Mesendoderm (in vitro differentiated cells): ENCODE results near the gene PCDHA4.
"Not testable (repeated sequence)": the region's sequence is repeated elsewhere in the genome, so short reads cannot be mapped to it uniquely, and the experiment has no call there.

Experiments used
- DNase-seq: peaks from one replicate; pipeline ENCODE4 v3.0.0; 2013
- H2AK5ac ChIP-seq: 2 replicates; pipeline ENCODE4 v1.6.1; 2013; ENCODE audit warnings: low read length, inconsistent platforms
- H2BK120ac ChIP-seq: 2 replicates; pipeline ENCODE4 v1.6.1; 2013; ENCODE audit warnings: low read depth, mild to moderate bottlenecking, low read length, moderate library complexity, mixed read lengths
- H2BK15ac ChIP-seq: replicated peaks from 2 replicates; pipeline ENCODE4 v1.6.1; 2013; ENCODE audit warnings: low read depth, mild to moderate bottlenecking, moderate library complexity
- H2BK5ac ChIP-seq: 2 replicates; pipeline ENCODE4 v1.6.1; 2013; ENCODE audit warnings: low read length, inconsistent platforms
- H3K18ac ChIP-seq: 2 replicates; pipeline ENCODE4 v1.6.1; 2013; ENCODE audit warnings: mild to moderate bottlenecking, low read length, mixed read lengths
- H3K23ac ChIP-seq: one replicate; pipeline ENCODE4 v1.6.1; 2013; ENCODE audit warnings: low read length
- H3K27ac ChIP-seq: 2 replicates; pipeline ENCODE4 v1.5.1; 2013; ENCODE audit warnings: low read depth, mild to moderate bottlenecking, inconsistent platforms, low read length, moderate library complexity
- H3K27me3 ChIP-seq: 2 replicates; pipeline ENCODE4 v1.6.1; 2013; ENCODE audit warnings: low read length, control low read depth, mild to moderate bottlenecking, inconsistent platforms; ENCODE audit not compliant: insufficient read depth, poor library complexity
- H3K36me3 ChIP-seq: 2 replicates; pipeline ENCODE4 v1.6.1; 2013; ENCODE audit warnings: low read length, inconsistent platforms; ENCODE audit not compliant: control insufficient read depth, insufficient read depth
- H3K4ac ChIP-seq: one replicate; pipeline ENCODE4 v1.6.1; 2013; ENCODE audit warnings: low read depth, mild to moderate bottlenecking, low read length, moderate library complexity
- H3K4me1 ChIP-seq: 2 replicates; pipeline ENCODE4 v1.6.1; 2013; ENCODE audit warnings: low read depth, low read length, inconsistent platforms; ENCODE audit not compliant: control insufficient read depth
- H3K4me2 ChIP-seq: 2 replicates; pipeline ENCODE4 v1.6.1; 2013; ENCODE audit warnings: low read length
- H3K4me3 ChIP-seq: 2 replicates; pipeline ENCODE4 v1.5.1; 2013; ENCODE audit warnings: mild to moderate bottlenecking, low read length
- H3K56ac ChIP-seq: one replicate; pipeline ENCODE4 v1.6.1; 2013; ENCODE audit warnings: low read length
- H3K79me1 ChIP-seq: 2 replicates; pipeline ENCODE4 v1.6.1; 2013; ENCODE audit warnings: low read length, inconsistent platforms
- H3K79me2 ChIP-seq: 2 replicates; pipeline ENCODE4 v1.6.1; 2013; ENCODE audit warnings: mild to moderate bottlenecking, low read length; ENCODE audit not compliant: control insufficient read depth, insufficient read depth
- H3K9ac ChIP-seq: 2 replicates; pipeline ENCODE4 v1.6.1; 2013; ENCODE audit warnings: low read length, inconsistent platforms
- H4K5ac ChIP-seq: one replicate; pipeline ENCODE4 v1.6.1; 2013; ENCODE audit warnings: low read length
- H4K8ac ChIP-seq: one replicate; pipeline ENCODE4 v1.6.1; 2013; ENCODE audit warnings: low read depth, mild to moderate bottlenecking, control low read depth, low read length, moderate library complexity
- WGBS: extraction: QIAGEN DNeasy Blood & Tissue Kit; methylation state at CpG from one replicate; pipeline ENCODE4 v1.1.7; 2013; ENCODE audit warnings: low lambda C conversion rate, missing lambda C conversion rate; ENCODE audit not compliant: insufficient coverage; ENCODE audit errors: extremely low coverage; 5-methylcytosine and 5-hydroxymethylcytosine counted together

Gene PCDHA4

GRCh38 chr5:140848139-140849102 lies 41.6 kb downstream of the PCDHA4 start, which contains the start of gene PCDHA9:
TSS of gene PCDHA9 (plus strand) at chr5:140848382. CDS start at chr5:140848496, 114 bp downstream.
- not testable (repeated sequence) for H3K56ac ChIP-seq, H3K4ac ChIP-seq, H3K23ac ChIP-seq, H3K9ac ChIP-seq, H3K18ac ChIP-seq, H4K5ac ChIP-seq, H2AK5ac ChIP-seq, H3K4me3 ChIP-seq, H3K27me3 ChIP-seq, H3K4me1 ChIP-seq, H3K36me3 ChIP-seq, H3K79me2 ChIP-seq, H4K8ac ChIP-seq, H2BK120ac ChIP-seq, DNase-seq, H3K4me2 ChIP-seq, H3K79me1 ChIP-seq, H3K27ac ChIP-seq, H2BK5ac ChIP-seq, H2BK15ac ChIP-seq
- no CpG with 5 or more reads among the region's 48 CpGs for WGBS

GRCh38 chr5:140849831-140850634 lies 43.2 kb downstream of the PCDHA4 start:
- H3K79me2 ChIP-seq, H3K4me2 ChIP-seq, DNase-seq, H3K27ac ChIP-seq, H3K9ac ChIP-seq, H3K79me1 ChIP-seq, H2BK5ac ChIP-seq, H3K27me3 ChIP-seq, H2BK15ac ChIP-seq, H3K36me3 ChIP-seq, H3K23ac ChIP-seq, H3K56ac ChIP-seq, H3K4me1 ChIP-seq, H3K4ac ChIP-seq, H3K18ac ChIP-seq, H3K4me3 ChIP-seq, H4K5ac ChIP-seq, H2BK120ac ChIP-seq, H2AK5ac ChIP-seq, H4K8ac ChIP-seq: not testable (repeated sequence)
- WGBS = no CpG with 5 or more reads among the region's 101 CpGs

GRCh38 chr5:140855772-140856674 lies 49.2 kb downstream of the PCDHA4 start, which contains the start of gene PCDHA10:
TSS of gene PCDHA10 (plus strand) at chr5:140855897. CDS start at chr5:140856049, 152 bp downstream.
- no peak within 1 kb of the TSS for H2AK5ac ChIP-seq
- H3K23ac ChIP-seq = no peak within 1 kb of the TSS
- no peak within 1 kb of the TSS for H2BK120ac ChIP-seq
- H3K27me3 ChIP-seq = no peaks in the 10 kb centered on the region
- H3K18ac ChIP-seq = no peak within 1 kb of the TSS
- no CpG with 5 or more reads among the region's 44 CpGs for WGBS
- peak; percentile 59 for DNase-seq
- H2BK15ac ChIP-seq = no peak within 1 kb of the TSS
- no peak within 1 kb of the TSS for H3K4me2 ChIP-seq
- H4K5ac ChIP-seq = no peak within 1 kb of the TSS
- H2BK5ac ChIP-seq = no peak within 1 kb of the TSS
- no peaks in the 10 kb centered on the region for H3K79me1 ChIP-seq
- peak within 1 kb of the TSS; percentile 34 for H3K9ac ChIP-seq
- peak within 1 kb of the TSS; percentile 3 for H3K56ac ChIP-seq
- H3K4me3 ChIP-seq = no peak within 1 kb of the TSS
- H3K4me1 ChIP-seq = no peaks in the 10 kb centered on the region
- no peaks in the 10 kb centered on the region for H3K79me2 ChIP-seq
- no peak within 1 kb of the TSS for H4K8ac ChIP-seq
- no peak within 1 kb of the TSS for H3K27ac ChIP-seq
- H3K4ac ChIP-seq = no peak within 1 kb of the TSS
- H3K36me3 ChIP-seq = no peaks in the 10 kb centered on the region

GRCh38 chr5:140857177-140857986 lies 50.5 kb downstream of the PCDHA4 start:
- Histone ChIP-seq H3K4me1 (no peaks in the 10 kb centered on the region), H3K36me3 (no peaks in the 10 kb centered on the region), H3K4ac (no peak overlapping the region), H3K9ac (no peak overlapping the region), H3K79me1 (no peaks in the 10 kb centered on the region), H4K5ac (no peak overlapping the region), H3K56ac (no peak overlapping the region), H2AK5ac (no peak overlapping the region), H3K4me2 (no peak overlapping the region), H3K4me3 (no peak overlapping the region), H3K18ac (no peak overlapping the region), H2BK5ac (no peak overlapping the region), H2BK120ac (no peak overlapping the region), H3K27ac (no peak overlapping the region), H4K8ac (no peak overlapping the region), H3K79me2 (no peaks in the 10 kb centered on the region), H3K27me3 (no peaks in the 10 kb centered on the region), H3K23ac (no peak overlapping the region), H2BK15ac (no peak overlapping the region)
- no peak for DNase-seq
- WGBS = no CpG with 5 or more reads among the region's 94 CpGs

- H3K4me3 ChIP-seq = no peak overlapping the region
- no peaks in the 10 kb centered on the region for H3K79me1 ChIP-seq
- no peaks in the 10 kb centered on the region for H3K79me2 ChIP-seq
- no peak overlapping the region for H2BK15ac ChIP-seq
- H3K23ac ChIP-seq = no peak overlapping the region
- H3K4me2 ChIP-seq = no peak overlapping the region
- H3K27ac ChIP-seq = no peak overlapping the region
- no CpG with 5 or more reads among the region's 22 CpGs for WGBS
- H3K18ac ChIP-seq = no peak overlapping the region
- no peak overlapping the region for H4K5ac ChIP-seq
- no peak overlapping the region for H3K56ac ChIP-seq
- no peaks in the 10 kb centered on the region for H3K36me3 ChIP-seq
- no peak overlapping the region for H2BK120ac ChIP-seq
- H2AK5ac ChIP-seq = no peak overlapping the region
- H3K4me1 ChIP-seq = no peaks in the 10 kb centered on the region
- no peak overlapping the region for H3K4ac ChIP-seq
- no peaks in the 10 kb centered on the region for H3K27me3 ChIP-seq
- DNase-seq = no peak
- no peak overlapping the region for H2BK5ac ChIP-seq
- H3K9ac ChIP-seq = no peak overlapping the region
- no peak overlapping the region for H4K8ac ChIP-seq
These were observed 51.0 kb downstream of the PCDHA4 start for GRCh38 chr5:140857987-140858240.
